H1 (cell line): ENCODE measurements around the gene MSI2. TPM values are rescaled to one million over a fixed set of nuclear protein-coding genes. Genes with fewer than 3 reads are reported as not detected.

ENCODE experiments used
- CTCF ChIA-PET: fragments of 300-600 bp; sonication (Branson Sonifier 250); formaldehyde crosslinking; loops from one replicate; lab custom pipeline; 2021; ENCODE audit not compliant: partially characterized antibody; lab: Charles Lee
- POLR2A ChIA-PET: fragments of 300-600 bp; sonication (Branson Sonifier 250); formaldehyde crosslinking; loops from one replicate; lab custom pipeline; 2021; ENCODE audit warnings: inconsistent platforms; ENCODE audit not compliant: partially characterized antibody; lab: Charles Lee
- DNase-seq, 2 experiments: peaks; one replicate each; pipeline versions ENCODE4 v3.0.0 to v3.0.0-alpha.2; 2010 to 2022; ENCODE audit warnings: low spot score in 2 of 2, low read depth in 1 of 2, mixed read lengths in 1 of 2
- FAIRE-seq: peaks from 2 replicates; lab custom pipeline; 2011; peaks lifted over from hg19 to GRCh38; lab: Jason Lieb, UNC
- H2AFZ ChIP-seq: 2 replicates; pipeline ENCODE4 v1.8.1; 2012; ENCODE audit warnings: low read length, inconsistent platforms
- H2AK5ac ChIP-seq: 2 replicates; pipeline ENCODE4 v1.6.1; 2013; ENCODE audit warnings: low read depth, low read length
- H2BK120ac ChIP-seq: replicated peaks from 2 replicates; pipeline ENCODE3; 2013; ENCODE audit warnings: low read depth, low read length, inconsistent platforms
- H2BK12ac ChIP-seq: 2 replicates; pipeline ENCODE4 v1.6.1; 2013; ENCODE audit warnings: low read depth, low read length
- H2BK15ac ChIP-seq: 2 replicates; pipeline ENCODE4 v1.6.1; 2013; ENCODE audit warnings: low read length
- H2BK20ac ChIP-seq: 2 replicates; pipeline ENCODE4 v1.6.1; 2013; ENCODE audit warnings: low read length
- H2BK5ac ChIP-seq: 2 replicates; pipeline ENCODE4 v1.6.1; 2013; ENCODE audit warnings: low read depth, low read length
- H3K14ac ChIP-seq: 2 replicates; pipeline ENCODE4 v1.6.1; 2013; ENCODE audit warnings: inconsistent platforms; ENCODE audit not compliant: insufficient read length
- H3K18ac ChIP-seq: 2 replicates; pipeline ENCODE4 v1.6.1; 2013; ENCODE audit warnings: low read length; ENCODE audit errors: extremely low read depth
- H3K23ac ChIP-seq: 2 replicates; pipeline ENCODE4 v1.6.1; 2013; ENCODE audit warnings: inconsistent platforms; ENCODE audit not compliant: insufficient read length
- H3K23me2 ChIP-seq: 2 replicates; pipeline ENCODE4 v1.6.1; 2013; ENCODE audit warnings: low read depth, low read length
- H3K27ac ChIP-seq: 2 replicates; pipeline ENCODE4 v1.6.1; 2011; ENCODE audit warnings: low read depth, low read length, inconsistent platforms
- H3K27me3 ChIP-seq, 4 experiments: replicated peaks in 1 of 4; 1 replicate in 1 of 4; 2 replicates in 3 of 4; pipeline versions ENCODE4 v1.6.1 to v1.8.1; 2011 to 2013; ENCODE audit warnings: low read length in 3 of 4, mild to moderate bottlenecking in 3 of 4, inconsistent platforms in 2 of 4, mixed read lengths in 2 of 4, moderate library complexity in 1 of 4; ENCODE audit not compliant: control insufficient read depth in 3 of 4, insufficient read depth in 3 of 4; ENCODE audit errors: extremely low read depth in 1 of 4
- H3K36me3 ChIP-seq, 4 experiments: 2 replicates each; pipeline versions ENCODE4 v1.6.1 to v1.8.1; 2011 to 2013; ENCODE audit warnings: mild to moderate bottlenecking in 4 of 4, low read length in 3 of 4, moderate library complexity in 2 of 4, control low read depth in 1 of 4, inconsistent platforms in 1 of 4; ENCODE audit not compliant: insufficient read depth in 4 of 4, control insufficient read depth in 2 of 4
- H3K4ac ChIP-seq: replicated peaks from 2 replicates; pipeline ENCODE3; 2013; ENCODE audit warnings: low read length, low read depth, mixed read lengths, inconsistent platforms; ENCODE audit not compliant: insufficient read length
- H3K4me1 ChIP-seq, 4 experiments: replicated peaks in 1 of 4; 1 replicate in 1 of 4; 2 replicates in 3 of 4; pipeline versions ENCODE4 v1.6.1 to v1.8.1; 2011 to 2013; ENCODE audit warnings: low read length in 3 of 4, inconsistent platforms in 2 of 4, mixed read lengths in 1 of 4; ENCODE audit not compliant: insufficient read depth in 4 of 4, control insufficient read depth in 3 of 4
- H3K4me2 ChIP-seq, 2 experiments: 2 replicates each; pipeline versions ENCODE4 v1.6.1 to v1.8.1; 2011 to 2013; ENCODE audit warnings: low read depth in 2 of 2, low read length in 2 of 2, control low read depth in 1 of 2, inconsistent platforms in 1 of 2, mild to moderate bottlenecking in 1 of 2; ENCODE audit not compliant: insufficient read depth in 1 of 2
- H3K4me3 ChIP-seq, 4 experiments: fragments of 200-600, 300-600 bp in 1 of 4; sonication (generic), shearing (Covaris generic), sonication (Bioruptor Twin) in 1 of 4; 2 replicates each; pipeline versions ENCODE4 v1.5.1 to v1.8.1; 2011 to 2016; ENCODE audit warnings: low read length in 4 of 4, low read depth in 3 of 4, control low read depth in 2 of 4, inconsistent platforms in 2 of 4, mild to moderate bottlenecking in 2 of 4, mixed read lengths in 1 of 4, moderate library complexity in 1 of 4; ENCODE audit not compliant: insufficient read depth in 2 of 4; ENCODE audit errors: extremely low read depth in 1 of 4
- H3K56ac ChIP-seq: replicated peaks from 2 replicates; pipeline ENCODE3; 2013; ENCODE audit warnings: low read depth, mild to moderate bottlenecking, mixed read lengths, low read length, inconsistent platforms; ENCODE audit not compliant: insufficient read length
- H3K79me1 ChIP-seq: 2 replicates; pipeline ENCODE4 v1.6.1; 2013; ENCODE audit warnings: low read depth, low read length, control low read depth
- H3K79me2 ChIP-seq, 2 experiments: 2 replicates each; pipeline versions ENCODE4 v1.6.1 to v1.8.1; 2012 to 2013; ENCODE audit warnings: low read length in 2 of 2, mild to moderate bottlenecking in 2 of 2, inconsistent platforms in 1 of 2; ENCODE audit not compliant: insufficient read depth in 2 of 2, control insufficient read depth in 1 of 2
- H3K9ac ChIP-seq, 4 experiments: replicated peaks in 1 of 4; 1 replicate in 1 of 4; 2 replicates in 3 of 4; pipeline versions ENCODE4 v1.6.1 to v1.8.1; 2011 to 2013; ENCODE audit warnings: low read depth in 3 of 4, low read length in 3 of 4, control low read depth in 2 of 4, mild to moderate bottlenecking in 2 of 4, moderate library complexity in 2 of 4, inconsistent platforms in 1 of 4; ENCODE audit errors: extremely low read depth in 1 of 4
- H3K9me3 ChIP-seq, 2 experiments: 2 replicates each; pipeline versions ENCODE4 v1.6.1 to v1.8.1; 2012 to 2013; ENCODE audit warnings: mild to moderate bottlenecking in 2 of 2, moderate library complexity in 2 of 2, control low read depth in 1 of 2, inconsistent platforms in 1 of 2, low read depth in 1 of 2, low read length in 1 of 2, mixed read lengths in 1 of 2; ENCODE audit not compliant: insufficient read depth in 2 of 2
- H4K20me1 ChIP-seq, 2 experiments: replicated peaks in 1 of 2; 2 replicates each; pipeline versions ENCODE3 to v1.8.1; 2011 to 2013; ENCODE audit warnings: inconsistent platforms in 2 of 2, low read length in 2 of 2, mild to moderate bottlenecking in 1 of 2; ENCODE audit not compliant: insufficient read depth in 2 of 2, control insufficient read depth in 1 of 2
- H4K5ac ChIP-seq: 2 replicates; pipeline ENCODE4 v1.6.1; 2013; ENCODE audit warnings: low read length, low read depth, mixed read lengths, inconsistent platforms; ENCODE audit not compliant: insufficient read length
- H4K8ac ChIP-seq: 2 replicates; pipeline ENCODE4 v1.8.0; 2013; ENCODE audit warnings: mild to moderate bottlenecking, moderate library complexity, low read length, inconsistent platforms; ENCODE audit not compliant: insufficient read depth; ENCODE audit errors: extremely low read depth
- H4K91ac ChIP-seq: replicated peaks from 2 replicates; pipeline ENCODE3; 2013; ENCODE audit warnings: low read length, mixed read lengths, inconsistent platforms; ENCODE audit not compliant: insufficient read length
- ATF2 ChIP-seq: IDR thresholded peaks from 2 replicates; pipeline ENCODE4 v1.6.1; 2012; ENCODE audit warnings: low read length, inconsistent platforms
- BRCA1 ChIP-seq: IDR thresholded peaks from 2 replicates; pipeline ENCODE4 v1.6.1; 2012; ENCODE audit warnings: low read depth, low read length, improper control_type of control experiment
- CHD2 ChIP-seq: IDR thresholded peaks from 2 replicates; pipeline ENCODE4 v1.6.1; 2012; ENCODE audit warnings: low read length, improper control_type of control experiment
- CREB1 ChIP-seq: IDR thresholded peaks from 2 replicates; pipeline ENCODE4 v1.6.1; 2012; ENCODE audit warnings: inconsistent platforms
- EZH2 ChIP-seq: fragments of 200-600 bp; sonication (generic); IDR thresholded peaks from 2 replicates; pipeline ENCODE4 v1.7.1; 2012; ENCODE audit warnings: low read depth, mild to moderate bottlenecking, moderate library complexity, low read length, inconsistent platforms; ENCODE audit not compliant: severe bottlenecking
- FOSL1 ChIP-seq: IDR thresholded peaks from 2 replicates; pipeline ENCODE4 v1.6.1; 2011; ENCODE audit warnings: mild to moderate bottlenecking, low read depth, low read length, moderate library complexity; ENCODE audit not compliant: insufficient read depth
- SP2 ChIP-seq: IDR thresholded peaks from 2 replicates; pipeline ENCODE4 v1.6.1; 2012; ENCODE audit warnings: mild to moderate bottlenecking, low read length, inconsistent platforms
- SP4 ChIP-seq: IDR thresholded peaks from 2 replicates; pipeline ENCODE4 v1.6.1; 2012; ENCODE audit warnings: low read length, inconsistent platforms
- SRF ChIP-seq: IDR thresholded peaks from 2 replicates; pipeline ENCODE4 v1.6.1; 2011; ENCODE audit warnings: mild to moderate bottlenecking, low read depth, low read length, moderate library complexity
- TAF1 ChIP-seq: IDR thresholded peaks from 2 replicates; pipeline ENCODE4 v1.6.1; 2011; ENCODE audit warnings: mild to moderate bottlenecking, low read depth, low read length
- TBP ChIP-seq: IDR thresholded peaks from 2 replicates; pipeline ENCODE4 v1.6.1; 2011; ENCODE audit warnings: low read depth, low read length, improper control_type of control experiment
- TCF12 ChIP-seq: IDR thresholded peaks from 2 replicates; pipeline ENCODE4 v1.6.1; 2011; ENCODE audit warnings: low read depth, mild to moderate bottlenecking, low read length
- TEAD4 ChIP-seq: IDR thresholded peaks from 2 replicates; pipeline ENCODE4 v1.6.1; 2012; ENCODE audit warnings: low read depth, low read length, inconsistent platforms, mixed read lengths
- ZNF274 ChIP-seq: IDR thresholded peaks from 2 replicates; pipeline ENCODE4 v1.7.0; 2012; ENCODE audit warnings: low read length, borderline replicate concordance; ENCODE audit errors: extremely low read depth
- WGBS, 2 experiments: shearing (Covaris generic) in 1 of 2; methylation state at CpG; one replicate each; pipeline versions ENCODE4 v1.1.6 to v1.1.7; 2013 to 2015; ENCODE audit warnings: low lambda C conversion rate in 2 of 2, mixed read lengths in 2 of 2, inconsistent platforms in 1 of 2, low coverage in 1 of 2, missing lambda C conversion rate in 1 of 2; ENCODE audit not compliant: insufficient replicate concordance in 2 of 2, insufficient coverage in 1 of 2, insufficient read length in 1 of 2; ENCODE audit errors: extremely low coverage in 1 of 2, missing lambda C conversion rate in 1 of 2; 5-methylcytosine and 5-hydroxymethylcytosine counted together
- polyA plus RNA-seq, 7 experiments: library from polyadenylated mRNA; depleted of rRNA in 3 of 7; stranded (reverse) in 5 of 7; unstranded in 2 of 7; fragments of >200 nt in 5 of 7; fragments of 200-250 nt in 2 of 7; gene quantifications; 1 replicate in 5 of 7; 2 replicates in 1 of 7; 4 replicates in 1 of 7; pipeline versions ENCODE4 v1.2.1 to v1.2.3, GENCODE V29; 2011 to 2013; ENCODE audit warnings: missing spikeins in 2 of 7, mixed read lengths in 2 of 7
- total RNA-seq: library from RNA; stranded (reverse); fragmentation: NEBNext Ultra II Directional; extraction: Animal tissue kit (Norgen Biotek cat#: 25700); gene quantifications from 2 replicates; pipeline ENCODE4 v1.2.1, GENCODE V29; 2021

MSI2 gene
- total and polyA plus RNA-seq, 2 of the 8 experiments (the other 6 are each of a cell fraction or from before 2014, with no cell fraction given): 36.7 to 80.6 TPM

GRCh38 chr17:57451191-57451590 lies 194.9 kb downstream of the MSI2 start:
- H3K18ac ChIP-seq: no peak overlapping the region
- H2BK5ac ChIP-seq: no peak overlapping the region
- no peak overlapping the region for H3K27ac ChIP-seq
- no peak overlapping the region for H2AFZ ChIP-seq
- no peaks in the 10 kb centered on the region for H3K9me3 ChIP-seq
- DNase-seq (no peak), FAIRE-seq (no peak)
- POLR2A ChIA-PET: interaction anchor here (1.8 kb wide), 1 partner anchor 9 kb away, joined by 5 read pairs; no protein-coding TSS in a partner anchor
- CTCF ChIA-PET: interaction anchor here (0.5 to 1.9 kb wide), 6 partner anchors 10 to 208 kb away, joined by 3 to 6 read pairs (median 3); no protein-coding TSS in a partner anchor
- 88% methylated on average over 8 of the region's 8 CpGs; no CpG with 5 or more reads in 1 of the 2 experiments for WGBS, 2 experiments
- no peak overlapping the region for H2BK15ac ChIP-seq
- H3K27me3 ChIP-seq: no peaks in the 10 kb centered on the region
- H3K56ac ChIP-seq: no peak overlapping the region
- no peak overlapping the region for H4K8ac ChIP-seq
- no peak overlapping the region for H4K91ac ChIP-seq
- peaks cover 0 to 6% of the 10 kb centered on the region in 2 experiments for H4K20me1 ChIP-seq
- peaks cover 0 to 11% of the 10 kb centered on the region in 2 experiments; a peak in 1 of 4 replicates for H3K79me2 ChIP-seq
- H4K5ac ChIP-seq: no peak overlapping the region
- peaks cover 0 to 9% (median 2%) of the 10 kb centered on the region in 4 experiments; a peak in 3 of 7 replicates for H3K4me1 ChIP-seq
- no peak overlapping the region for H3K23ac ChIP-seq
- no peak overlapping the region for H3K4me2 ChIP-seq
- H2BK120ac ChIP-seq: no peak overlapping the region
- 0 out of 8 replicates have a peak, but pooled peaks cover 0 to 2% (median 0%) of the 10 kb centered on the region in 4 experiments for H3K36me3 ChIP-seq
- no peak overlapping the region for H2AK5ac ChIP-seq
- no peak overlapping the region for H3K4me3 ChIP-seq
- H3K9ac ChIP-seq: no peak overlapping the region
- H3K79me1 ChIP-seq: no peaks in the 10 kb centered on the region; the same call in 1 of the 2 replicates
- H2BK12ac ChIP-seq: no peak overlapping the region
- no peaks in the 10 kb centered on the region for H3K23me2 ChIP-seq
- no peak overlapping the region for H2BK20ac ChIP-seq
- no peak overlapping the region for H3K14ac ChIP-seq
- no peak overlapping the region for H3K4ac ChIP-seq
- TF ChIP-seq CREB1 (no peak), CHD2 (no peak), BRCA1 (no peak), SP2 (no peak), EZH2 (no peak), ZNF274 (no peak), ATF2 (no peak), TAF1 (no peak), SP4 (no peak), TCF12 (no peak), SRF (no peak), TEAD4 (no peak), FOSL1 (no peak), TBP (no peak)
